Activated CD8-positive, alpha-beta memory T cell treated with anti-CD3 and anti-CD28 coated beads, Interleukin-2, amount 50 U/mL, for 48 hours (primary cell): ENCODE data around the gene SMYD3.

Source experiments
- DNase-seq: peaks from one replicate; pipeline ENCODE4 v3.0.0-alpha.2; 2020

SMYD3 gene

GRCh38 chr1:246515390-246516005 is 8.4 kb upstream of the SMYD3 start:
- no peak for DNase-seq

- DNase-seq, result no peak
Observed at GRCh38 chr1:246513619-246514343, 6.7 kb upstream of the SMYD3 start.

GRCh38 chr1:246513041-246513440 is 6.0 kb upstream of the SMYD3 start:
- no peak for DNase-seq

GRCh38 chr1:246512635-246513034 is 5.6 kb upstream of the SMYD3 start:
- DNase-seq, result no peak

GRCh38 chr1:246512230-246512629 is 5.2 kb upstream of the SMYD3 start:
- DNase-seq, result no peak

- no peak for DNase-seq
Observed at GRCh38 chr1:246511203-246511602, 4.1 kb upstream of the SMYD3 start.

- no peak for DNase-seq
Observed at GRCh38 chr1:246510147-246511030, 3.3 kb upstream of the SMYD3 start.

- no peak for DNase-seq
Observed at GRCh38 chr1:246508897-246509688, 2.0 kb upstream of the SMYD3 start.

- no peak for DNase-seq
Observed at GRCh38 chr1:246506367-246506673, 759 bp downstream of the SMYD3 start.

GRCh38 chr1:246503341-246503740 is 3.7 kb downstream of the SMYD3 start:
- no peak for DNase-seq

GRCh38 chr1:246497331-246497915 is 9.7 kb downstream of the SMYD3 start:
- DNase-seq, result no peak

GRCh38 chr1:246492611-246493245 is 14.4 kb downstream of the SMYD3 start:
- DNase-seq, result no peak

GRCh38 chr1:246491551-246492053 is 15.5 kb downstream of the SMYD3 start:
- no peak for DNase-seq

GRCh38 chr1:246488674-246489073 is 18.4 kb downstream of the SMYD3 start:
- DNase-seq, result no peak

- no peak for DNase-seq
Observed at GRCh38 chr1:246483569-246483933, 23.5 kb downstream of the SMYD3 start.

GRCh38 chr1:246482805-246483568 is 24.1 kb downstream of the SMYD3 start:
- DNase-seq, result no peak

GRCh38 chr1:246479061-246479460 is 28.0 kb downstream of the SMYD3 start:
- no peak for DNase-seq

GRCh38 chr1:246477634-246478033 is 29.4 kb downstream of the SMYD3 start:
- DNase-seq, result no peak

GRCh38 chr1:246476771-246477170 is 30.3 kb downstream of the SMYD3 start:
- DNase-seq, result no peak

- no peak for DNase-seq
Observed at GRCh38 chr1:246471688-246472087, 35.4 kb downstream of the SMYD3 start.

- no peak for DNase-seq
Observed at GRCh38 chr1:246470585-246470984, 36.5 kb downstream of the SMYD3 start.
